ENCODE measurements around the gene FYN. TPM values are rescaled to one million over a fixed set of nuclear protein-coding genes. Genes with fewer than 3 reads are reported as not detected.

Gene FYN
- total RNA-seq, 2 experiments from 2014 or later = 201 to 208 TPM

DNA sequence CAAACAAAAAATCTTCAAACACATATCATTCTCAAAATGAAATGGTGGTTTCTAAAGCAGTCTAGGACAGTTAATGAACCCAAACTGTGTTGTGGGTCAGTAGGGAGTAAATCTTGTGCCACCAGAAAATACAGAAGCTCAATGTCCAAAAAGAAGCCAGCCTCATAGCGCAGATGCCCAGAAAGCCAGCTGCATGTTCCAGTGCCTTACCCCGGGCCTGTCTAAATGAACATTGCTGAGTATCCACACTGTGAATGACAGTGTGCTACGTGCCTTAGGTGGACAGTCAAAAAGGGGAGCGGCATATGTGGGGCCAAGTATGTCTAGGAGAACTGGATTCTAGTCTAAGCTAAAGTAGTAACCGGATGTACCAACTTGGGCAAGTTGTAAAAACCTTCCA, 10.9 kb downstream of the FYN start:
- Mint-ChIP-seq H3K4me1 (peaks cover 92% of the 10 kb centered on the region), H3K4me3 (no peak overlapping the region), H3K9me3 (no peaks in the 10 kb centered on the region), H3K27ac (no peak overlapping the region), H3K36me3 (ENCODE audit: low read depth) (peaks cover 8% of the 10 kb centered on the region), H3K27me3 (no peaks in the 10 kb centered on the region)
- no peak for DNase-seq
- CTCF ChIA-PET = interaction anchor here (0.6 to 1.0 kb wide), 3 partner anchors 9 to 11 kb away, joined by 3 read pairs; partner anchors contain the start of gene FYN
- POLR2A ChIA-PET = interaction anchor here (0.6 to 2.0 kb wide), 7 partner anchors 9 to 23 kb away, joined by 3 to 8 read pairs (median 3); partner anchors contain the start of gene FYN

DNA sequence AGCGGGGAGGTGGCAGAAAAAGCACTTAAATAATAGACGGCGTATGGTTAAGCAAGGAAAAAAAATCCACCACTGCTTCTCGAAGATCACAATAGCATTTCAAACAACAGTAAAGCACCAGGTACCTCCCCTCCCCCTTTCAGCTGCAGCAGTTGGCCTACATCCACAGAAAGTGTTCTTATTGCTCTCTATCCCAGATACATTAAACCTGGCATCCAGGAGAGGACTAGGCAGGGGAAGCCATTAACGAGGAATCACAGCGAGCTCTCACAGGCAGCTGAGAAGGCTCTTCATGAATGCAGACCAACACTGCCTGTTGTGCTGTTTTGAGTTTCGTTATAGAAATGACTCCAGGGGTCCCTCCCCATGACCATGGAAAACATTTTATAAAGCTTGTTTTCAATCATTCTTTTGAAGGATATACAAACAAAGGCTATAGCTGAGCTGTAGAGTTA, 11.8 kb downstream of the FYN start:
- Mint-ChIP-seq H3K27ac (no peak overlapping the region), H3K36me3 (ENCODE audit: low read depth) (peaks cover 7% of the 10 kb centered on the region)
- CTCF ChIA-PET = interaction anchor here (0.8 to 1.0 kb wide), 2 partner anchors 8 to 12 kb away, joined by 3 read pairs; partner anchors contain the start of gene FYN

GRCh38 chr6:111858347-111858746, 14.9 kb downstream of the FYN start:
- Mint-ChIP-seq H3K27ac (no peak overlapping the region), H3K27me3 (no peaks in the 10 kb centered on the region), H3K4me3 (no peak overlapping the region), H3K36me3 (ENCODE audit: low read depth) (peaks cover 15% of the 10 kb centered on the region), H3K4me1 (peaks cover 81% of the 10 kb centered on the region), H3K9me3 (no peaks in the 10 kb centered on the region)
- POLR2A ChIA-PET = interaction anchor here (1.0 to 1.4 kb wide), 2 partner anchors 13 to 15 kb away, joined by 3 to 5 read pairs; partner anchors contain the start of gene FYN
- CTCF ChIA-PET = interaction anchor here (1.4 kb wide), 1 partner anchor 15 kb away, joined by 3 read pairs; the partner anchor contains the start of gene FYN
- DNase-seq = no peak

More for the DNA sequence above, 11.8 kb downstream of the FYN start:
- H3K4me3 Mint-ChIP-seq = no peak overlapping the region
- no peaks in the 10 kb centered on the region for H3K9me3 Mint-ChIP-seq
- no peak for DNase-seq
- POLR2A ChIA-PET = interaction anchor here (0.6 to 2.0 kb wide), 6 partner anchors 8 to 22 kb away, joined by 3 to 8 read pairs (median 3); partner anchors contain the start of gene FYN
- H3K27me3 Mint-ChIP-seq = no peaks in the 10 kb centered on the region
- H3K4me1 Mint-ChIP-seq = peaks cover 93% of the 10 kb centered on the region

- peaks cover 83% of the 10 kb centered on the region for H3K4me1 Mint-ChIP-seq
- no peaks in the 10 kb centered on the region for H3K27me3 Mint-ChIP-seq
- H3K4me3 Mint-ChIP-seq = no peak overlapping the region
- peaks cover 21% of the 10 kb centered on the region for H3K36me3 Mint-ChIP-seq (ENCODE audit: low read depth)
- ChIA-PET CTCF (interaction anchor here (0.9 to 1.4 kb wide), 3 partner anchors 11 to 16 kb away, joined by 3 to 4 read pairs (median 3); partner anchors contain the start of gene FYN), POLR2A (interaction anchor here (1.4 kb wide), 1 partner anchor 15 kb away, joined by 5 read pairs; the partner anchor contains the start of gene FYN)
- no peak for DNase-seq
- no peaks in the 10 kb centered on the region for H3K9me3 Mint-ChIP-seq
- H3K27ac Mint-ChIP-seq = no peak overlapping the region
Observed at GRCh38 chr6:111857674-111858337, 15.4 kb downstream of the FYN start.

- no peak overlapping the region for H3K4me3 Mint-ChIP-seq
- peaks cover 25% of the 10 kb centered on the region for H3K36me3 Mint-ChIP-seq (ENCODE audit: low read depth)
Observed at GRCh38 chr6:111855753-111856152, 17.5 kb downstream of the FYN start.

GRCh38 chr6:111854683-111855082, 18.6 kb downstream of the FYN start:
- no peaks in the 10 kb centered on the region for H3K9me3 Mint-ChIP-seq
- peaks cover 31% of the 10 kb centered on the region for H3K36me3 Mint-ChIP-seq (ENCODE audit: low read depth)
- no peaks in the 10 kb centered on the region for H3K27me3 Mint-ChIP-seq
- H3K4me1 Mint-ChIP-seq = peaks cover 80% of the 10 kb centered on the region
- no peak overlapping the region for H3K4me3 Mint-ChIP-seq
- ChIA-PET CTCF (interaction anchor here (1.4 kb wide), 1 partner anchor 132 kb away, joined by 4 read pairs; no protein-coding TSS in a partner anchor), POLR2A (interaction anchor here (0.7 to 1.8 kb wide), 3 partner anchors 11 to 84 kb away, joined by 3 to 10 read pairs (median 3); partner anchors contain the start of gene FYN)
- H3K27ac Mint-ChIP-seq = no peak overlapping the region
- DNase-seq = no peak

More at GRCh38 chr6:111855753-111856152, 17.5 kb downstream of the FYN start:
- Mint-ChIP-seq H3K27ac (no peak overlapping the region), H3K4me1 (peaks cover 78% of the 10 kb centered on the region), H3K9me3 (no peaks in the 10 kb centered on the region), H3K27me3 (no peaks in the 10 kb centered on the region)
- POLR2A ChIA-PET = no interaction called here
- no peak for DNase-seq
- CTCF ChIA-PET = interaction anchor here (0.7 to 0.9 kb wide), 2 partner anchors 13 to 188 kb away, joined by 3 to 4 read pairs; no protein-coding TSS in a partner anchor

DNA sequence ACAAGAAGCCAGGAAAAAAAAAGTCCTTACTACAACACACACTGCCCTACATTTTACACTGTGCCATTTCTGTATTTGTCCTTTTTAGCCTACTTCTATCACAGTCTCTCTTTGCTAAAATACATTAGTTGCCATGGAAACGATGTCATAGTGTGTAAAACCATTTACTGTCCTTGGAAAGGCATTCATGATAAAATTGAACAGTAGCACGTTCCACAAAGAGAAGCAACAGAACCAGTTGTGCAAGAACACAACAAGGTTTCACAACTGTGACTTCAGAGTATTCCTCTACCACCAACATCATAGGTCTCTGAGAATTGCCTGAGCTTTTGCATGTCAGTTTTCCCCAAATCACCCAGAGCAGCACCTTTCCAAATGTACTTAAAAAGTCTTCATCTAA, 20.5 kb downstream of the FYN start:
- Mint-ChIP-seq H3K9me3 (no peaks in the 10 kb centered on the region), H3K36me3 (ENCODE audit: low read depth) (peaks cover 36% of the 10 kb centered on the region), H3K4me3 (no peak overlapping the region), H3K27me3 (no peaks in the 10 kb centered on the region), H3K4me1 (peaks cover 70% of the 10 kb centered on the region), H3K27ac (no peak overlapping the region)
- ChIA-PET POLR2A (interaction anchor here (1.0 to 1.8 kb wide), 3 partner anchors 9 to 71 kb away, joined by 3 to 10 read pairs (median 3); no protein-coding TSS in a partner anchor), CTCF (interaction anchor here (1.9 kb wide), 1 partner anchor 9 kb away, joined by 6 read pairs; no protein-coding TSS in a partner anchor)
- DNase-seq = no peak

- ChIA-PET POLR2A (interaction anchor here (1.1 to 1.7 kb wide), 7 partner anchors 10 to 97 kb away, joined by 3 to 10 read pairs (median 4); partner anchors contain the start of gene FYN), CTCF (interaction anchor here (0.6 to 1.6 kb wide), 5 partner anchors 10 to 146 kb away, joined by 3 to 7 read pairs (median 3); no protein-coding TSS in a partner anchor)
- peak overlapping the region; percentile 1 for H3K27ac Mint-ChIP-seq
- H3K36me3 Mint-ChIP-seq (ENCODE audit: low read depth) = peaks cover 52% of the 10 kb centered on the region
- no peak overlapping the region for H3K4me3 Mint-ChIP-seq
- no peaks in the 10 kb centered on the region for H3K9me3 Mint-ChIP-seq
- no peaks in the 10 kb centered on the region for H3K27me3 Mint-ChIP-seq
- no peak for DNase-seq
- H3K4me1 Mint-ChIP-seq = peaks cover 51% of the 10 kb centered on the region
Observed at GRCh38 chr6:111850295-111850937, 22.8 kb downstream of the FYN start.

DNA sequence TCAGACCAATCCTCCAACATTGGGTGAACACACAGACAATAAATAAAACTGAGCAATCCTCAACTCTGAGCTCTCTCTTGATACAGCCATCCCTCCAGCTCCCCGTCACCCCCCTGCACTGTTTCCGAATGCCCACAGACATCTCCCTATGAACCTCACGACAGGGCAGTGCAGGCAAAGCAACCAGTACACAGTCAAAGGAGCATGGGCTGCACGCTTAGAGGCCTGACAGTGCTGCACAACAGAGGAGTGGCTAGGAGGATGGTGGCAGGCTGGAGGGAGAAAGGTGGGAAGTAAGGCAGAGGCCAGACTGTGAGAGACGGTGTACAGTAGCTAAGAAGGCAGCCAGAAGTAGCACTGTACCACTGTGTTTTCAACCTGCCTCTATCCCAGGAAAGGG, 24.0 kb downstream of the FYN start:
- DNase-seq = no peak
- Mint-ChIP-seq H3K27ac (no peak overlapping the region), H3K4me3 (no peak overlapping the region), H3K27me3 (no peaks in the 10 kb centered on the region), H3K36me3 (ENCODE audit: low read depth) (peaks cover 60% of the 10 kb centered on the region), H3K4me1 (peaks cover 45% of the 10 kb centered on the region), H3K9me3 (no peaks in the 10 kb centered on the region)
- ChIA-PET POLR2A (interaction anchor here (1.7 kb wide), 1 partner anchor 25 kb away, joined by 5 read pairs; no protein-coding TSS in a partner anchor), CTCF (no interaction called here)

DNA sequence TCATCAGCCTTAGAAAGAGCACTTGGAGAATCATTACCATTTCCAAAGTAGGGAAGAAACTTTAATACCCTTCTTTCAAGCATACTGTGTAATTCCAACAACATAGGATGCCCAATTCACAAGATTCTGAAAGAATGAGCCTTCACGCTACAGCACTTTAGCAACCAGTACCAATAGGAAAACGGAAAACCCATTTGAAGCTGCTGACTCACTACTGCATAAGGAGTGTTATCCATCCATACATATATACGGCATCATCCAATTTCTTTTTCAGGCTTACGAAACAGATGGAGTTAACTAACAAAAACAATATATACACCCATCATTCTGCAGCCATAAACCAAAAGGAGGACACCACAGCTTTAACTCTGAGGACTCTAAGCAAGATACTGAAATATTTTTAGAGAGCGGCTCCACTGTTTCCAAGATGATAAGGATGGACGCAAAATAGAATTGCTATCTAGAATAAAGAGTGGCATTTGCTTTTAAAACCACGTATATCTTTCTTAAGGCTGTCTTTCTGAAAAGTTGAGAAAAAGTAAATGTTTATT, 24.9 kb downstream of the FYN start:
- H3K27ac Mint-ChIP-seq = no peak overlapping the region

DNA sequence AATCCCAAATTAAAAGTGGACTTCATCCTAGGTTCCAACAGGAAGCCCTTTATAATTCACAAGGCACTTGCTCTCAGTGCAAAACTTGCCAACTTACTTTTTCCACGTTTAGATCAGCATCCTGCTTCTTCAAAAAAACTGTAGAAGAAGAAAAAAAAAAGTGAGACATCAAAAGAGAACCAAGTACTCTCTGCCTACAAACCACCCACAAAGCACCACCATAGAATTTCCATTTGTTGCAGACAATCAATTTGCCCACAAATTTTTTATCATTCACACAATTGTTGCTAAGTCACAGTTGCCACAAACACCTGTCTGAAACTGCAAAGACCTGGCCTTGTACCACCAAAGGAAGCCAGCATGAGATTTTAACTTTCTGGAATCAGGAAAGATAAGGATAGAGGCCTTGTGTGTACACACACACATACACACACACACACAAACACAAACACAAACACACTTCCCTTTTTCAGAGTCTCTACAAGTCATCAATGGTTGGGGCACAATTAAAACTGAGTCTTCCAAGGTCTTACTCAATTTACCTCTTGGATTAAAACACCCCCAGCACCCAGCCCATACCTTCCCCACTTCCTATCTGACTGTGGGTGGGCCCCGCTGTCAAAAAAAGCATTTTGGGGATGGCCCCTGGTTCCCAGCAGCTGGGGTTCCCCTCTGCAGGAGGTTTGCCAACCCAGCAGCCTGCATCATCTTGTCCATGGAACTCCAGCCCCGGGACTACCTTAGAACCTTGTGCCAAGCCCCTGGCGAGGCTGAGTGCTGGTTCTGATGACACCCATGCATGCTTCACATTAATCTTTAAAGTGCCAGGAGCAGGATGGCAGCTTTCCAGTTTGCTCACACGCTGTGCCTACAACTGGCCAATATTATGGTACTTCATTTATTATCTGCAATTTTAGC, 26.5 kb downstream of the FYN start:
- ChIA-PET POLR2A (interaction anchor here (0.7 to 2.0 kb wide), 10 partner anchors 8 to 144 kb away, joined by 3 to 6 read pairs (median 4); partner anchors contain the start of gene FYN), CTCF (interaction anchor here (0.9 to 1.3 kb wide), 4 partner anchors 10 to 196 kb away, joined by 3 read pairs; partner anchors contain the start of gene FYN)
- no peaks in the 10 kb centered on the region for H3K9me3 Mint-ChIP-seq
- H3K36me3 Mint-ChIP-seq (ENCODE audit: low read depth) = peaks cover 46% of the 10 kb centered on the region
- H3K4me1 Mint-ChIP-seq = peaks cover 28% of the 10 kb centered on the region
- H3K27ac Mint-ChIP-seq = no peak overlapping the region
- no peak for DNase-seq
- peak overlapping the region; percentile 28 for H3K4me3 Mint-ChIP-seq
- H3K27me3 Mint-ChIP-seq = no peaks in the 10 kb centered on the region

More for the DNA sequence above, 24.9 kb downstream of the FYN start:
- peaks cover 41% of the 10 kb centered on the region for H3K4me1 Mint-ChIP-seq
- CTCF ChIA-PET = interaction anchor here (0.7 to 1.3 kb wide), 3 partner anchors 9 to 138 kb away, joined by 3 read pairs; partner anchors contain the start of gene FYN
- POLR2A ChIA-PET = interaction anchor here (1.1 to 2.0 kb wide), 5 partner anchors 21 to 55 kb away, joined by 3 to 6 read pairs (median 5); partner anchors contain the start of gene FYN
- no peak overlapping the region for H3K4me3 Mint-ChIP-seq
- no peak for DNase-seq
- no peaks in the 10 kb centered on the region for H3K27me3 Mint-ChIP-seq
- no peaks in the 10 kb centered on the region for H3K9me3 Mint-ChIP-seq
- H3K36me3 Mint-ChIP-seq (ENCODE audit: low read depth) = peaks cover 53% of the 10 kb centered on the region

Measured in activated CD4-positive, alpha-beta memory T cell treated with anti-CD3 and anti-CD28 coated beads, Interleukin-2, amount 10 ng/mL, durations not matched to agents 7 days and 5 days (primary cell).